Measurements from ENCODE around the gene PSMG2.

PSMG2 gene

DNA sequence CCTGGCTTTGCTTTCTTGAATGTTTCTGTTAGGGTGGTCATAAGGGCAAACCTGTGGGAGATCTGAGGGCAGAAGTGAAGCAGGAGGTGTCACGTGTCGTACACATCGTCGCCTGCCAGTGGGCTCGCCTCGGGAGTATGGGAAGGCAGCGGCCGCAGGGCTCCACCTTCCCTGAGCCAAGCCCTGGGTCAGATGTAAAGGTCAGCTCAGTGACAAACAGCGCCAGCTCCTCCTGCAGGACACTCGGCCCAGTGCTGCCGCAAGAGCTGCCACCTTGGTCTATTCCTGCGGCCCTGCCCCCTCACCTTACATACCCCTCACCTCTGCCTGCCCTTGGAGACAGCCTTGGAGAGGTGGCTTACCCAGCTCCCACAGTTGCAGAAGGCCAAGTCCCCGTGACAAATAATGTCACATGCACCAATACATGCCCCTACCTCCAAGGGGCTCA lies 64.2 kb downstream of the PSMG2 start:
- DNase-seq, result no peak

DNA sequence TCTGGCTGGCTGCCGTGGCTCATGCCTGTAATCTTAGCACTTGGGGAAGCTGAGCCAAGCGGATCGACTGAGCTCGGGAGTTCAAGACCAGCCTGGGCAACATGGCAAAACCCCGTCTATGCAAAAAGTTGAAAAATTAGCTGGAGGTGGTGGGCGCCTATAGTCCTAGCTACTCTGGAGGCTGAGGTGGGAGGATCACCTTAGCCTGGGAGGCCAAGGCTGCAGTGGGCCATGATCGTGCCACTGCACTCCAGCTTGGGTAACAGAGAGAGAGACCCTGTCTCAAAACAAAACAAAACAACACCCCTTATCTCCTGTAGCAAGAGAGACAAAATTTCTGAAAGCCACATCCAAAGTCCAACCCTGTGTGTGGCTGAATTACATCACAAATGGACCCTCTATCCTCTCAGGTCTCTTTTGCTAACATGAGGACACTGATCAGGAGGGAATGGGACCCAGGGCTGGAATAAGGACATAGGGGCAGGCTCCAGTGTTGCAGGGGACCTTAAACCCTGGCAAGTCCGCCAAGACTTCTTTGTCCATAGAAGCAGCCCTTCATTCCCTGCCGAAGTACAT lies 64.8 kb downstream of the PSMG2 start:
- DNase-seq, result no peak

DNA sequence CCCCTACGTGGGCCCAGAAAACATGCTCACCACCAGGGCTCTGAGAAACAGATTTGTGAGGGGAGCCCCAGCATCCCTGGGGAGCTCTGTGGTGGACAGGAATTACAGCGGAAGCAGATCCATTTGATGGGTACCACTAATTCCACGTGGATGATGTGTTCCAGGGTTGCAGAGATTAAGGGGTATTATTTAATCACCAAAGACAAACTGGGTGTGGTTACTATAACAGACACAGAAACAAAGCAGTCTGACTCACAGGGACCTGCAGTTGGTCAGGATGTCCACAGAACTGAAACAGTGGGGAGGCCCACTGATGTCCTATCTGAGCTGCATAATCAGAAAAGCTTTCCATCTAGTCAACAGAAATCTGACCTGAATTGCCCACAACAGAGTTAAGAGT lies 65.8 kb downstream of the PSMG2 start:
- no peak for DNase-seq

DNA sequence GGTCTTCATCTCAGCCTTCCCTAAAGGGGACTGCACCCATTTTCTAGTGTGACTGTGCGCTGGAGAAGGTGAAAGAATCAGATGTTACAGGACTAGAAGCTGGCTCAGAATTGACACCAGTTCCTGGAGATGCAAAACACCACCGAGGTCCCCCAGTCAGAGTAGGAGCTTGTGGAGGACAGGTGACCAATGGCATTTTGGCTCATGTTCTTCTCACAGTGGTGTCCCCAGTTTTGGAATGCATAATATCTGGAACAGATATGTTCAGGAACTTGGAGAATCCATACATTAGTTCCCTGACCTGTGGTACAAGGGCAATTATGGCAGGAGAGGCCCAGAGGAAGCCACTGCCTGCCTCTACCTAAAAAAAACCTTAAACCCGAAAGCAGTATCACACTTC lies 66.3 kb downstream of the PSMG2 start:
- DNase-seq, result no peak

DNA sequence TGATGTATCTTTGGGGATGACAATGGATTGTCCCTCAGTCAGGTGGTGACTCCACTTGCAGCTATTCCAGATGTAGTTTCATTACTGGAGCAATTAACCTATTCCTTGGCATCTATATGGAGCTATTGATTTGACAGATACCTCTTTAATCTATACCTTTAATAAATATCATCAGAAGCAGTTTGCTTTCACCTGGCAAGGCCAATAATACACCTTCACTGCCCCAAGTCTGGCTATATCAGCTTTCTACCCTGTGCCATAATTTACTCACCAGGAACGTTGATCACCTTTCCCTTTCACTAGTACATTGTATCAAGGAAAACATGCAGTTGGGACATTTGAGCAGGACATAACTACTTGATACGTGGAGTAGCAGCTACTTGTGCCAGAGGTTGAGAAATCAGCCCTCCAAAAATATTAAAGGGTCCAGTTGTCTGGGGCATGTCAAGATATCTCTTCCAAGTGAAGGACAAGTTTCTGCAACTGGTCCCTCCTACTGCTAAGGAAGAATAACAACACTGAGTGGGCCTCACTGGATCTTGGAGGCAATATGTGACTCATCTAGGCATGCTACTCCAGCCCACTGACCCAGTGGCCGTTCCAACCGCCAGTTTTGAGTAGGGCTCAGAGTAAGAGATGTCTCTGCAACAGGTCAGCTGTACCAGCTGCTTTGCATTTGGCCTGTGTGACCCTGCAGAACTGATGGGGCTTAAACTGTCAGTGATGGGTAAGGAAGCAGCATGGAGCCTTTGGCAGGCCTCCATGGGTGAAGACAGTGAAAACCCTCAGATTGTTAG lies 67.0 kb downstream of the PSMG2 start:
- DNase-seq, result no peak

DNA sequence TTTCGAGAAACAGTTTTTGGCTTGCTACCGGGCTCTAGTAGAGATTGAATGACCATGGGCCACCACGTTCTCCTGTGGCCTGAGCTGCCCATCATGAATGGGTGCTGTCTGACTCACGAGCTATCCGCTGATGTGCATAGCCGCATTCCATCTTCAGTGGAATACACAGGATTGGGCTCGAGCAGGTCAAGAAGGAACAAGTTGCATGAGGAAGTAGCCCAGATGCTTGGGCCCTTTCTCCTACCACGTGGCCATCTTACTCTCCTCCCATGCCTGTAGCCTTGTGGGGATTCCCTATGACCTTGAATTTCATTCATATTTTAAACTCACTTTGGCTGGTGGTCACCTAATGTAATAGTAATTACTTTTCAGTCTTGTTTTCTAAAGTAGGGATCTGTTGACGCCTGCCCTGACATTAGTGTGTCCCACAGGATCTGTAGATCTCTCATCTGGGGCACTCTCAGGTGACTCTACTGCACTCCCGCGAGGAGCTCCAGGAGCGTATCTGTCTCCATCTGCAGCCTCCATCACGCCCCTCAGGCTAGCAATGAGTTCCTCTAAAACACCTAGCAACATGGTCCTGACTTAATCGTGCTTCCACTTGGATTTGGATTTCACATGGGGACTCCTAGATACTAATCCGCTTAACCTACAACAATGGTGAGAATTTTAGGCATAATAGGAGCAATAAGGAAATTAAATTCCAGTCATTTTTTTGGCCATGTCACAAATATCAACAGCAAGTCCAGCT lies 67.8 kb downstream of the PSMG2 start:
- DNase-seq, result no peak

DNA sequence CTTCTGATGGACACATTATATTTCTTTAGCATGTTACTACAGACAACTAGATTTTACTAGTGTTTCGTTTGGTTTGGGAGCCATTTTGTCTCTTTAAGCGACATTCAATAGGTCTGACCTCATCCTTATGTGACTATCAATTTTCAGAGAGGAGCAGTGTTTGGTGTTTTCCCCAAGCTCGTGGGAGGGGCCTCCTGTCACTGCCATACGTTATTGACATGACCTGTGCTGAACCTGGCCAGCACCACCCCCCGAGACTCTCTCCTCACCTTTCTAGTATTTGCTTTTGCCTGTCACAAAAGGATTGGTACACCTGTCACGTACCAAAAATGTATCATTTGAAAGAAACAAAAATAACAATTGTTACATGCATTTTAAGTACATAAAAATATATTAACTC lies 69.3 kb downstream of the PSMG2 start:
- DNase-seq, result no peak

DNA sequence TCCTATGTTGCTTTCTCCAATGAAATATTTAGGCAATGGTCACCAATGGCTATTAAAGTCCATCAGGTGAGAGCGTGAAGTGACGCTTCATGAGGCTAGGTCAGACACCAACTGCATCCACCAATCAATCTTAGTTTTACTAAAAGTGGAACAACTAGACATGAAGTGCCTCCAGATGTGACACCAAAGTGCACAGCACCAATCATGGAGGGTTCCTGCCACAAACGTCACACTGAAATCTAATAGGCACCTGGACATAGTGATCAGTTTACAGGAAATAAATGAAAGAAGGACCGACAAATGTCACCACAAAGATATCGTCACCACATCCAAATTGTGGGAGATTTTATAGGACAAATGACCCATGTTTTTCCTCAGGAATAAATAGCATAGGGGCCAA lies 70.5 kb downstream of the PSMG2 start:
- DNase-seq, result no peak

DNA sequence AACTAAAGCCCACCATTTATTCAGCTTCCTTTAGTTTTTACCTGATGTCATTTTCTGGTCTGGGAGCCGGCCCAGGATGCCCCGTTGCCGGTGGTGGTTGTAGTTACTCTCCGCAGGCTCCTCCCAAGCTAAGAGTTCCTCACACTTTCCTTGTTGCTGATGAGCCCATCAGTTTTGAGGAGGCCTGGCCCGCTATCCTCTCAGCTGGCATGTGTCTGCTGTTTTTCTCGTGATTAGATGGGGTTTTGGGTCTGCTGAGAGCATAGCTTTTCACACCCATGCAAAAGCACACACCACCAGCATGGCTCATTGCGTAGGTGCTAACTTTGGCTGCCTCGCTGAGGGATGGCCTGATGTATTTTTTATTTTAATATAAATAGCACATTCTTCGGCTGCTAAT lies 72.1 kb downstream of the PSMG2 start:
- DNase-seq, result no peak

All from central memory CD4-positive, alpha-beta T cell (primary cell).